HG03442 (cell line): ENCODE results near the gene NOS1.
A peak's percentile ranks its signal among the peaks of the same experiment; 100 is the strongest.
"Not testable (repeated sequence)": the region's sequence is repeated elsewhere in the genome, so short reads cannot be mapped to it uniquely, and the experiment has no call there.

Source experiments
- ATAC-seq: cut with Tn5 transposase; IDR thresholded peaks from one replicate; pipeline ENCODE4 v1.9.1; 2021; ENCODE audit warnings: mild to moderate bottlenecking, moderate library complexity; ENCODE audit not compliant: unreplicated experiment

NOS1 gene

DNA sequence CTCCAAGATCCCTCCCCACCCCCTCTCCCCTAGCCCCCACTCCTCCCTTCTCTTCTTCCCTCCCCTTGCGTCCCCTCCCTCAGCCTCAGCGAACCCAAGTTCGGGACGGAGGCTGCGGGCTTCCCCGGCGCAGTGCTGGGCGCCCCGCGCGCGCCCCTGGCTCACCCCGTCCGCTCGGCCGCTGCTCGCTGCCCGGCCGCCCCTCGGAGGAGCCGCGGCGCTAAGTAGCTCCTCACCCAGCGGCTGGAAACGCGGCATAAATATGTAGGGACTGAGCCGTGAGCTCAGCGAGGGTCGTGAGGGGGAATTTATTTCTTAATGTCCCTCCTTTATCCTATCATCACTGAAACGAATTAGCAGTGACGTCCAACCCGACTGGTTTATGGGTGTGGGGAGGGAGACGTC lies at the start of gene NOS1:
Gene NOS1 (minus strand): TSS at position 280 of the 405 bp plus-strand sequence. CDS start 30,557 bp downstream, outside the sequence.
- no peak for ATAC-seq

- ATAC-seq: no peak
These were observed 47.9 kb upstream of the NOS1 start for GRCh38 chr12:117409286-117409685.

- ATAC-seq: no peak
These were observed 46.9 kb upstream of the NOS1 start for GRCh38 chr12:117408161-117408791.

DNA sequence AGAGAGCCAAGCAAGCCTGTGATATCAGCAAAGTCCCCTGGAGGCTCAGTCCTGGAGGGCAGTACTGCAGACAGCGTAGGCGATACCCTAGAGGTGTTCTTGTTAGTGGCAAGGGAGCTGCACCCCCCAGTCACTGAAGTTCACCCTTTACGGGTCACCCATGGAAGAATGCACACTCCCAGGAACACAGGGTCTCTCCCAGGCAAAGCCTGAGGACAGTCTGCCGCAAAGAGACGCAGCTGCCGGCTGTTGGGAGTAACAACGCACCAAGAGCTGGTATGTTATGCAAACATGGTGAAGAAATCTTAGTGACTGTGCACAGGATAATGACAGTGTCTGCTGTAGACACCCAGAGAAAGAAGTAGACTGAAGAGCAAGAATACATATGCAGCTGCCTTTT lies 43.5 kb upstream of the NOS1 start:
- ATAC-seq: no peak

DNA sequence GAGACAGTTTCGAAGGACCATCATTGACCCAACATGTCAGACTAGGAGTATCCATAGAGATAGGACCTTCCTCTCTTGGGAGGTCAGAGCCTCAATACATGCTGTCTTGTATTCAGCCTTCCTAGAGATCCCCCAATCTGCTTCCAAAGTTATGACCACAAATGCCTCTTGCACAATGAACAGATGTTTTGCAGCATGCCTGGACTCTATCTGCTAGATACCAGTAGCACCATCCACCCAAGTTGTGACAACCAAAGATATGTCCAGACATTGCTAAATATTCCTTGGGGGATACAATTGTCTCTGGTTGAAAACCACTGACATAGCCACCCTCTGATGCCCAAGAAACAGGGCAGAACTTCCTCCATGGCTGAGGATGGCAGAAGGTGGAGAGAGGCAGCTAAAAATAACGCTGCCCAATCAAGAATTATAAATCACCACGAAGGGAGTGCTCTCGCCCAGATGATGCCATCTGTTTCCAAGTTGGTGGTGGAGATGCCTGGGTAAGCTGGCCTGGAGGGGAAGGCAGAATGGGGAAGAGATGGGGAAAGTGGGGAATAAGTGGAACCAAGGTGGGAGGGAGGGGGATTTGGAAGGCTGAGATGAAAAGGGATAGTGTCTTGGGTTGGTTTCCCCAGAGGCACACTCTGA lies 42.9 kb upstream of the NOS1 start:
- no peak for ATAC-seq

DNA sequence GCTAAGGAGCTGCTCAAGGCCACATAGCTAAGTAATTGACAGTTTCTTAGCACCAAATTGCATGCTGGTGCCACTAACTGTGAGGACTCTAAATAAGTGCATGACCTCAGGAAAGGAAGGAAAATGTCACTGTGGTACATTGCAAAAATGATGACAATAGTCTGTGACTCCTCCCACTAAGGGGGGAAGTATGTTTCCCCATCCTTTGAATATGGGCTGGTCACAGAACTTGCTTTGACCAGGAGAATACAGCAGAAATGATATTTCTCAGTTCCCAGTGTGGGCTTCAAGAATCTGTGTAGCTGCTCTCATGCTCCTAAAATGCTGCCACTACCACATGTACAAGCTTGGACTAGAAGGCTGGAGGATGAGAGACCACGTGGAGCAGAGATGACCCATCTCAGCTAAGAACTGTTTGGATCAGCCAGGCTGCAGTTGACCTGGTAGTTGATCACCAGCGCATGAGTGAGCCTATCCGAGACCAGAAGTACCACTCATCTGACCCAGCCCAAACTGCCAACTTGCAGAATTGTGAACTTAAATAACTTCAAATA lies 42.2 kb upstream of the NOS1 start:
- ATAC-seq: no peak

DNA sequence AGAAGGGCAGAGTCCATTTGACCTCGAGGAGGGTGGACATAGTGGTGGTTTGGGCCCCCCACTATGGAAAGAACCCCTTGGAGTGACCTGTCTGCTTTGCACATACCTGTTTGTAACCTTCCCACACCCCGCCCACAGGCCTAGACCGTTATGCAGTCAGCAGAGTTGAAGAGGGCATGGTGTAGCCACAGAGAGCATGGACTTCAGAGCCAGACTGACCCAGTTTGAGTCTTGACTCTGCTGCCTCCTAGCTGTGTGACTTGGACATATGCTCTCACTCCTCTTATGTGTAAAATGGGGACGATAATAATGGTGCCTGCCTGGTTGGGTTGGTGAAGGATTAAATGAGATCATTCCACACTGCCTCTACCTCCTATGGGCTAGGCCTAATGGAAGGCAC lies 40.9 kb upstream of the NOS1 start:
- ATAC-seq: no peak

DNA sequence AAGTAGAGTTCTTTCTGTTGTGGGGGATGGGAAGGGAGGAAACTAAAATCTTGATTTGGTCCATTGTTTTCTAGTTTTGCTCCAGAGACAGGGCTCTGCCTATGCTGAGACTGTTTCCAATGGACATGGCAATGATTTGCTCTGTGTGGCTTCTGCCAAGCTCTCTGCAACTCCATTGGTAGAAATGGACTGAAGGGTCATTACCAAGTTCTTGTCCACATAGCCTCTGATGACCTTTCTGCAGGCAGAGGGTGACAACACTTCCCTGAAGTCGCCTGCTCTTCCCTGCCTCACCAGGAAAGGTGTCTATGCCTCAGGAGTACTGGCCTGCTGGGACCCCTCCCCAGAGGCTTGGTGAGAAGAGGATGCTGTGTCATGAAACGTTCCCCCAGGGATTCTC lies 39.5 kb upstream of the NOS1 start:
- ATAC-seq: no peak

DNA sequence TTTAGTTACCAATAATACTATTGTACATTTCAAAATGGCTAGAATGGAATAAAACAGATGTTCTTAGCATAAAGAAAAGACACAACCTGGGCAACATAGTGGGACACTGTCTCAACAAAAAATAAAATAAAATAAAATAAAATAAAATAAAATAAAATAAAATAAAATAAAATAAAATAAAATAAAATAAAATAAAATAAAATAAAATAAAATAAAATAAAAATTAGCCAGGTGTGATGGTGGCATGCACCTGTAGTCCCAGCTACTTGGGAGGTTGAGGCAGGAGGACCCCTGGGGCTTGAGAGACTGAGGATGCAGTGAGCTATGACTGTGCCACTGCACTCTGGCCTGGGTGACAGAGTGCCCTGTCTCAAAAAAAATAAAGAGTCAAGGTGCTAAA lies 37.1 kb upstream of the NOS1 start:
- not testable (repeated sequence) for ATAC-seq

- no peak for ATAC-seq
These were observed 34.3 kb upstream of the NOS1 start for GRCh38 chr12:117395766-117396165.

GRCh38 chr12:117394491-117394890 lies 33.1 kb upstream of the NOS1 start:
- no peak for ATAC-seq

GRCh38 chr12:117393656-117394055 lies 32.2 kb upstream of the NOS1 start:
- no peak for ATAC-seq

GRCh38 chr12:117390866-117391265 lies 29.4 kb upstream of the NOS1 start:
- no peak for ATAC-seq

DNA sequence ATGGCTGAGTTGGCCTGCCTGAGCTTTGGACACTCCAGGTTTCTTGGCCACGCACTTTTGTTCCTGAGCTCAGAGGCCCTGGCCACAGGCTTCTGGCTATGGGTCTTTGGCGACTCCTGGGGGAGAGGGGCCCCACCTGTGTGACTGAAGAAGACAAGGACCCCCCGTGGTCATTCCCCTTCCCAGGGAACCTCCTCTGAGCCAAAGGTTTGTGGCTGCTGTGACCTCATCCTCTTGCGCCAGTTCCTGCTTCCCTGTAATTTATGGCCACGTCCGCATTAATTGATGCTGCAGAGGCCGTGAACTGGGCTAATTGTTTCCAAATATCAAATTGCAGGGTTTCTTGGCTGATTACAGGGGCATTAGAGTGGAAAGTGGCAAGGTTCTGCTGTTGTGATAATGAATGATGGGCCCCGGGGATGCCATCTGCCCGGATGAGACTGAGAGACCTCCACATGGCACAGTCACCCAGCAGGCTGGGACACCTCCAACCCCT lies 27.6 kb upstream of the NOS1 start:
- ATAC-seq: no peak

- no peak for ATAC-seq
These were observed 26.4 kb upstream of the NOS1 start for GRCh38 chr12:117387832-117388231.

GRCh38 chr12:117384735-117385134 lies 23.3 kb upstream of the NOS1 start:
- ATAC-seq: no peak

GRCh38 chr12:117380083-117380482 lies 18.7 kb upstream of the NOS1 start:
- no peak for ATAC-seq

- peak; percentile 39 for ATAC-seq
These were observed 16.3 kb upstream of the NOS1 start for GRCh38 chr12:117377758-117378157.

DNA sequence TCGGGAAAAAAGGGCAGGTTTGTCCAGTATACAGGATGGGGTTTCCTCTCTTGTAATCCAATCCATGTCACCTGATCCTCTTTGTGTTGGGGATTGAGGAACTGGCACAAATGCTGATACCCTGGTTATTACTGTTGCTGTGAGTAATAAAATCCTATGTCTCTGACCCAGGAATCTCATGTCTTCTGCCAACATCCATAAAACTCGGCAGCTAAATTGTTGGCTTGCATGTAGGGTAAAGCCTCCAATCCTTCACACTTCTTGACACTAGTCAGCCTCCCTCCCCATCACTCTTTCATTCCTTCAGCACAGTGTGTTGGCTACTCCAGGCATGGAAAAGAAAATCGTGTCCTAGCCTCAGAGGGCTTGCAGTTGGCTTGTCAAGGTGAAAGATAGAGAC lies 9.2 kb upstream of the NOS1 start:
- ATAC-seq: no peak

GRCh38 chr12:117370000-117370399 lies 8.6 kb upstream of the NOS1 start:
- not testable (repeated sequence) for ATAC-seq

- ATAC-seq: no peak
These were observed 5.7 kb upstream of the NOS1 start for GRCh38 chr12:117367006-117367638.
